Activated naive CD4-positive, alpha-beta T cell treated with Interleukin-2 at 50 U/mL for 16 hours (primary cell): ENCODE measurements around the gene CIC.

ENCODE experiments used
- DNase-seq: peaks from one replicate; pipeline ENCODE4 v3.0.0-alpha.2; 2020

The CIC gene

DNA sequence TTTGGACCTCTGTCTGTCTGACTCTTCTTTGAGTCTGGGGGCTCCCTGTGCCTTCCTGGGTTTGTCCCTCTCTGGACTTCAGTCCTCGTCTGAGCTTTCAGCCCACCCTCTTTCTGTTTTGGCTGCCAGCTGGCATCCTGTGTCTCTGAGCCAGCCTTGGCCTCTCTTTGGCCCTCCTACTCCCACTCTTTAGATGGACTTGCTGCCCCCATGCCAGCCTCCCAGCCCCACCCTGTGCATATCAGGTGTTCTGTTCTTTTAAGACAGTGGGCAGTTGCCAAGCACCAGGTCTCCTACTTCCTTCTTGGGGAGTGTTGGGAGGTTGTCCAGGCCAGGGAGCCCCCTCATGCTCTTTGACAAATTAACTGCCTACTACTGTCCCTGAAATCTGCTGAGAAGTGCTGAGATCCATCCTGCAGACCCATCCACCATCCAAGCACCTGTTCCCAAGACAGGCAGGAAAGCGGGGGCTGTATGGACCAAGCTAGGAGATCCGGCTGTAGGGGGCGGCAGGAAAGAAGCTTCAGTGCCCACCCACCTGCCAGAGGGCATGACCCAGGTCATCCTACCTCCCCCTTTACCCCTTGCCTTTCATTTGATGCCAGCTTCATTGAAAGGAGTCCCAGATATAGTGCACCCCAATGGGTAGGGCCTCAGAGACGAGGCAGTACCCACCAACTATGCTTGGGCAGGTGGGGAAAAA, 9.6 kb downstream of the CIC start:
- DNase-seq: no peak

- no peak for DNase-seq
These were observed 10.3 kb downstream of the CIC start for GRCh38 chr19:42279155-42279901.

DNA sequence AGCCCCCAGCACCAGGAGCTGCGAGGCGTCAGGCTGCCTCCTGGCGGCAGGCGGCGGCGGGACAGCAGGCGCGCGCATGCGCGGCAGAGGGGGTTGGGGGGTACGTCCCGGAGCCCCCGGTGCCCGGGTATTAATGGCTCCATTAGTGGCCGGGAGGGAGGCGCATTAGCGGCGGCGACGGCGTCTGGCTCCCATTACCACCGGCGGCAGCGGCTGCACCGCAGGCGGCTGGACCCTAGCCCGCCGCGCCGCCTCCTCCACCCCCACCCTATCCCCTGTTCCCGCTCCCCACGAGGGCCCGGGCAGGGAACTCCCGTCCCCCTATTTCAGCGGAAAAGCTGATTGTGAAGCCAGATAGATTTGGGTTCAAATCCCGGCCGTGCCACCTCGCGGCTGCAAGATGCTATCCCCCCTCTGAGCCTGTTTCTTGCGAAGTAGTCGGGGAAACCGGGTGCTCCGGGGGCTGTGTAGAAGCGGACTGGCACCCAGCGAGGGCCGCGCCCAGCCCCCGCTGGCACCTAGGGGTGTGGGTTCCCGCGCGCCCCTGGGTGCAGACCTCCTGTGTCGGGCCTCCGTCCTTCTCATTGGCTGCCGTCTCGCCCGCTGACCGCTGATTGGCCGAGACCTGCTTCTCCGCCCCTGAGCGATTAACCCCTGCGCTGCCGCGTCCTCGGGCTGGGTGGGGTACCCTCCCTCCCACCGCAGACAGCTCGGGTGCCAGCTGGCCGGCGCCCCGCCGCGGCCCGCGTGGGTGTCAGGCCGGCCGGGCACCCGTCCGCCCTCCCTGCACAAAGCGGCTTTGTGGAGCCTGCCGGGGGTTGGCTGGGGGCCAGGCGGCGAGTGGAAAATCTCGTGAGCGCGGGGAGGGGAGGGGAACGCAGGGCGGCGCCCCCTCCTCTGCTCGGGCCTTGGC, 11.1 kb downstream of the CIC start:
- DNase-seq: peak; percentile 87

GRCh38 chr19:42280815-42281145, 11.7 kb downstream of the CIC start:
- peak; percentile 34 for DNase-seq

DNA sequence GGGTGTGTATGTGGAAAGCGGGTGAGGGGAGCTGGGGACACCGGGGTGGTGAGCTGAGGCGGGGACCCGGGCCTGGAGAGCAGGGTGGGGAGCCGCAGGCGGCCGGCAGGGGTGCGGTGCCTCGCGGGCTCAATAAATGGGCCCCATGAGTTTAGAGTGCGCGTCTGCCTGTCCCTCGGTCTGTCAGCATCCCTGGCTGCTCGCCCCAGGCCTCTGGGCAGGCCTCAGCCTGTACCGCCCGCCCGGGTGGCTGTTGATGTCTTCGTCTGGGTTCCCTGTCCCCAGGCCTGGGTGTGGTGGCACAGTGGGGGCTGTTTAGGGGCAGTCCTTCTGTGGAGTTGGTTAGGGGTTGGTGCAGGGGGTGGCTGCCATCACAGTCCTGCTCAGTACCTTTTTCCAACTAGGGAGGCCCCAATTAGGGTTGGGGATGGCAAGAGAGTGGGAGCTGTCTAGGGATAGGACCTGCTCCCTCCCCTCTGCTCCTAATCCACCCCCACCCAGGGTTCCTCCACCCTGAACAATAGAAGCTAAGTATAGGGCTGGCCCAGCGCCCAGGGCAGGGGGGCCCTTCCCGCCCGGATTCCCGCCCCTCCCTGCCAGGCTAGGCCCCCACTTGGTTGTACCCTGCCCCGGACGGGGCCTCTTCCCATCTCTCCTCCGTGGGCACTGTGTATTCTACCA, 12.2 kb downstream of the CIC start:
- DNase-seq: peak; percentile 37

GRCh38 chr19:42281827-42282762, 13.0 kb downstream of the CIC start:
- DNase-seq: no peak

DNA sequence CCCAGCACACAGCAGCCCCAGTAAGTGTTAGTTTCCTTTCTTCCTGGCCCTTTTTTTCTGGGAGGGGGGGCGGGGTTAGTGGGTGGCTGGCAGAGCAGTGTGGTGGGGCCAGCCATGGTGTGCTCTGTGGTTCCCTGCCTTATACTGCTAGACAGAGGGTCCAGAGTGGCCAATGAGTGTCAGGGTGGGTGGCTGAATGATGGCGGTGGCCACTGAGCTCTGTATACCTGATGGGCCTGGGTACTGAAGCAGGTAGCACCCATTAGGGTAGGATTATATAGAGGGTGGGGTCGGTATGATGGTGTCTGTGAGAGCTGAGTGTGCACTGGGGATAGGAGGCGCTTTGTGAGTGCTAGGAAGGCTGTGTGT, 13.8 kb downstream of the CIC start:
- no peak for DNase-seq

DNA sequence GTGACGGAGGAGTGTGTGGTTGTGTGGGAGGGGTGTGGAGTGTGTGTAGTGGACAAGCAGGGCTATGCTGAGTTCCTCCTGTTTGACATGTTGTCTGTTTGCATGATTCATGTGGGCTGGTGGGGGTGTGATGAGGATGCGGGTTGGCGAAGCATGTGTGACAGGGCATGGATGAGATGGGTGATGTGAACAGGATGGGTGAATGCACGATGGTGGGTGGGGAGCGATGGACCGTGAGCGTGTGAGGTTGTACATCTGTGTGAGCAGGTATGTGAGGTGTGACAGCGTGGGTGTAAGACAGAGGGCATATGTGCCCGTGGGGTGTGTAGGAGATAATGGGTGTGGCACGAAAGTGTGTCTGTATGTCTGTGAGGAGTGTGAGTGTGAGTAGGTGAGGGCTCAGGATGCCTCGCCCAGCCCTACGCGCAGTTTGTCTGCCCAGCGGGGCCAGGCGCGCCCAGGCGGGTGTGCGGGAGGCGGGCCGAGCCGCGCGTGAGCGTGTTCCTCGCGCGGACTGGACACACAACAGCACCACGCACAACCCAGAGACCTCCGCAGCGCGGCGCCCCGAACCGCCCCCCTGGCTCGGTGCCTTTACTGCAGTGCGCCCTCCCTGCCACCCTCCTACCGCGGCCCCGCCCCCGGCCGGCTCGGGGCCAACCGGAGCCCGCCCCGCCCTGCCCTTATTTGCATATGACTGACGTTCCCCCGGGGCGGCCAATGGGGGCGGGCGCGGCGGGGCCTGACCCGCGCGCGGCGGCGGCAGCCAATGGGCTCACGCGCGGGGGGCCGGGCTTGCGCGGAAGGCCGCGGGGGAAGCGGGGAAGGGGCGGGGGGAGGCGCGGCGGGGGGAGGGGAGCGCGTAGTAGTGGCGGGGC, 14.4 kb downstream of the CIC start:
- peak; percentile 94 for DNase-seq

DNA sequence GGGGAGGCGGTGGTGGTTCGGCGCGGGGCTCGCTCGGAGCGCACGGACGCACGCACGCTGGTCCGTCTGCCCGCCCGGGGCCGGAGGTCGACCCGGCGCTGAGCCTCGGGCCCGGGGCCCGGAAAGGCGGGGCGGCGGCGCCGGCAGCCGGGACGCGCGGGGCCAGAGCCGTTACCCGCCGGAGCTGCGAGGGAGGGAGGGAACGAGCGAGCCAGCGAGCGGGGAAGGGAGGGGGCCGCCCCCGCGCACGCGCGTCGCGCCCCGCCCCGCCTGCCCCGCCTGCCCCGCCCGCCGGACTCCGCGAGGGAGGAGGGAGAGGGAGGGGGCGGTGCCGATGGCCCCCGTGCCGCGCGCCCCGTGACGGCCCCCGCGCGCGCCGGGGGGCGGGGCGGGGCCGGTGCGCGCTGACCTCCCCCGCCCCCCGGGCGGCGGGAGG, 15.0 kb downstream of the CIC start:
- DNase-seq: peak; percentile 79

DNA sequence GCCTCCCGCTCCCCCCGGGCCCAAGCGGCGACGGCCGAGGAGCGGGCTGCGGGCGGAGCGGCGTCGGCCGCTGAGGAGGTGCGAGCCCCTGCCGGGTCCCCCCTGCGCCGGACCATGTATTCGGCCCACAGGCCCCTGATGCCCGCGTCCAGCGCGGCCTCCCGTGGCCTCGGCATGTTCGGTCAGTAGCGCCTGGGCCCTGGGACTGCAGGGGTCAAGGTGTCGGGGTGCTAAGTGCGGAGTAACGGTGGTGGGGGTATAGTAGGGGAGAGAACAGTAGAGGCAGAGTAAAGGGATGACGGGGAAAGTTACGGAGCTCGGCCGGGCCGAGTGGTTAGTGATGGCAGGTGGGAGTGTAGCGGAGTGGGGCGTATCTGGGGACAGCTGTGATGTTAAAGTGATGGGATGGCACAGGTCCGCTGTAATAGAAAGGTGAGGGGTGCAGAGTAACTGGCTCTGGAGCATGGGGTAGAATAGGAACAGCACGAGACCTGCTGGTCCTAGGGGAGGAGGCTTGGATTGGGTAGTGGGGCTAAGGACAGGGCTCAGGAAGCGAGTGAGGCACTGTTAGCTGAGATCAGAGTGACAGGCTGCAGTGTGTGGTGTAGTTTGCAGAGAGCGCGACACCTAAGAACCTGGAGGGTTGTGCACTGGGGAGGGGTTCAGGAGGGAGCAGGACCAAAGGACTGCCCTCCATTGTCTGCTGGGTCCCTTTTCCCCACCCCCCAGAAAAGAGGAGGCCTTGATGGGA, 15.7 kb downstream of the CIC start:
- no peak for DNase-seq

- DNase-seq: no peak
These were observed 16.5 kb downstream of the CIC start for GRCh38 chr19:42285541-42285941.

GRCh38 chr19:42285988-42286348, 16.9 kb downstream of the CIC start:
- DNase-seq: no peak

GRCh38 chr19:42286349-42287016, 17.4 kb downstream of the CIC start:
- DNase-seq: no peak

- no peak for DNase-seq
These were observed 18.2 kb downstream of the CIC start for GRCh38 chr19:42287017-42287826.

DNA sequence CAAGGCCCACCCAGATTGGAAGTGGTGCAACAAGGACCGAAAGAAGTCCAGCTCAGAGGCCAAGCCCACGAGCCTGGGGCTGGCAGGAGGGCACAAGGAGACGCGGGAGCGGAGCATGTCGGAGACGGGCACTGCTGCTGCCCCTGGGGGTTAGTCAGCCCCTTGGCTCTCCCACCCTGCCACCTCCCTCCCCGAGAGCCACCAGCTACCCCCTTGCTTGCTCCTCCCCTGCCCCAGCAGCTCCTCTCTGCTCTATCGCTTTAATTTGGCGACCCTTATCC, 18.7 kb downstream of the CIC start:
- DNase-seq: no peak

DNA sequence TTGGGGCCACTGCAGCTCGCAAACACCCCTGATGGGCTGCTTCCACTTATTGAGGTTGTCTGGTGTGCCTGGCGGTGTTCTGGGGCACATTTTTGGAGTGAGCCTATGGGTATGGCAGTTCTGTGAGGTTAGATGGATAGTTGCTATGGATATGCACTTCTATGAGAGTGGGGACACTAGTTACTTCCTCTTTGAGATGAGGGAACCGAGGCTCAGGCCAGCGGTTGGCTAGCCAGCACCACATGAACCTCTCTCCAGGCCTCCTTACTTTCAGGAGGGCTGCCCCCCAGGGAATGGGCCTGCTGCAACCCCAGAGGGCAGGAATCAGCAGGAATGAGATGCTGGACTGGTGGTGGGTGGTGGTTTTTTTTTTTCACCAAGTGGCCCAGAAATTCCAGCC, 19.3 kb downstream of the CIC start:
- no peak for DNase-seq

- no peak for DNase-seq
These were observed 20.0 kb downstream of the CIC start for GRCh38 chr19:42288881-42289555.

DNA sequence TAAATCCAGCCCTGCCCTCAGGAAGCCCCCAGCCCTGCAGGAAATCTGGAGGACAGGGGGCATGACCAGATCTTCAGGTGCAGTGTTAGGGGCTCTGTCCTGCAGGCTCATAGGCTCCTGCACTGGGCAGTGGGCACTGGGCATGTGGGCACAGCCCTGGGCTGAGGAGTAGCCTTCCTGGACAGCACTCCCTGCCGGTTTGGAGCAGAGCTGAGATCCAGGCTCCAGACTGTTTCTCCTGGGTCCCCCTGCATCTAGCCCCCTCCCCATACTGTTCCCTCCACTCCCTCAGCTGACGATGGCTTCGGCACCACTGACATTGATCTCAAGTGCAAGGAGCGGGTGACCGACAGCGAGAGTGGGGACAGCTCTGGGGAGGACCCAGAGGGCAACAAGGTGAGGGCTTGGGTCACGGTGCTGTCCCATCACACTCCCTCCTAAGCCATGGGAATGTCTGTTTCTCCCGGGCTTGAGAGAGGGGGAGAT, 20.5 kb downstream of the CIC start:
- no peak for DNase-seq
